ES-I3 (cell line): Measurements from ENCODE around the gene PPFIBP2.
A peak's percentile ranks its signal among the peaks of the same experiment; 100 is the strongest.

Experiments used
- H3K36me3 ChIP-seq: 2 replicates; pipeline ENCODE4 v1.6.1; 2013; ENCODE audit warnings: mild to moderate bottlenecking, low read length, control low read depth, moderate library complexity; ENCODE audit not compliant: insufficient read depth
- H3K4me1 ChIP-seq: 2 replicates; pipeline ENCODE4 v1.6.1; 2013; ENCODE audit warnings: mild to moderate bottlenecking, control low read depth, low read length; ENCODE audit not compliant: insufficient read depth
- H3K9ac ChIP-seq: 2 replicates; pipeline ENCODE4 v1.6.1; 2013; ENCODE audit warnings: low read depth, mild to moderate bottlenecking, low read length, moderate library complexity
- H3K9me3 ChIP-seq: 2 replicates; pipeline ENCODE4 v1.6.1; 2013; ENCODE audit warnings: mild to moderate bottlenecking, low read length, moderate library complexity; ENCODE audit not compliant: control insufficient read depth, insufficient read depth

Gene PPFIBP2

DNA sequence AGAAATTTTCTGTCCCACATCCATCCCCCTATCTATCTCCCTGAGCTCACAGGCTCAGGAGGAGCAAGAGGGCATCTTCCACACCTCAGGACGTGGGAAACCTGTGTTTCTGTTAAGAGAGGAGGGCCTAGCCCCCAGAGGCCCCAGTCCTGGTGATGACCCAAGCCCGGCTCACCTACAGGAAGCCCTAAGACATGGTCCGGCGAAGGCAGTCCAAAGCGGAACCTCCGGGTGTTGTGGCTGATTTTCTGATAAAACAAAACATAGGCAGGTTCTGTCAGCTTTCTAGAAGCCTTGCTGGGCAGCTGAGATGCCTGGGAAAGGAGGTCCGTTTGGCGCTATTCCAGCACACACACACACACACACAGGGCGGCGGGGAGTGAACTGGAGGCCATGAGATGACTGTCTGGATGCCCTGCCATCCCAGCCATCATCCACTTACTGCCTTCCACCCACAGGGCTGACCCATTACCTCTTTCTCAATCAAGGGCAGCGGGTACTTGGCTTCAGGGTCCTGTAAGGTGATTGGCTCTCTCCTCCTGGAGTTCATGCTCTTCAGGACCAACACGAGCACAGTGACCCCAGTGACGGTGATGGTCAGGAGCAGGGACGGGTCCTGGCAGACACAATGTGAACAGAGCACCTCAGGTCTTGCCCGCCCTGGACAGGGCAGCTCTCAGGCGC lies 158.6 kb downstream of the PPFIBP2 start:
- H3K36me3 ChIP-seq = peaks cover 6% of the 10 kb centered on the region
- no peak overlapping the region; the same call in 1 of the 2 replicates for H3K9ac ChIP-seq
- H3K4me1 ChIP-seq = peaks cover 9% of the 10 kb centered on the region; the same call in 1 of the 2 replicates
- H3K9me3 ChIP-seq = no peaks in the 10 kb centered on the region

DNA sequence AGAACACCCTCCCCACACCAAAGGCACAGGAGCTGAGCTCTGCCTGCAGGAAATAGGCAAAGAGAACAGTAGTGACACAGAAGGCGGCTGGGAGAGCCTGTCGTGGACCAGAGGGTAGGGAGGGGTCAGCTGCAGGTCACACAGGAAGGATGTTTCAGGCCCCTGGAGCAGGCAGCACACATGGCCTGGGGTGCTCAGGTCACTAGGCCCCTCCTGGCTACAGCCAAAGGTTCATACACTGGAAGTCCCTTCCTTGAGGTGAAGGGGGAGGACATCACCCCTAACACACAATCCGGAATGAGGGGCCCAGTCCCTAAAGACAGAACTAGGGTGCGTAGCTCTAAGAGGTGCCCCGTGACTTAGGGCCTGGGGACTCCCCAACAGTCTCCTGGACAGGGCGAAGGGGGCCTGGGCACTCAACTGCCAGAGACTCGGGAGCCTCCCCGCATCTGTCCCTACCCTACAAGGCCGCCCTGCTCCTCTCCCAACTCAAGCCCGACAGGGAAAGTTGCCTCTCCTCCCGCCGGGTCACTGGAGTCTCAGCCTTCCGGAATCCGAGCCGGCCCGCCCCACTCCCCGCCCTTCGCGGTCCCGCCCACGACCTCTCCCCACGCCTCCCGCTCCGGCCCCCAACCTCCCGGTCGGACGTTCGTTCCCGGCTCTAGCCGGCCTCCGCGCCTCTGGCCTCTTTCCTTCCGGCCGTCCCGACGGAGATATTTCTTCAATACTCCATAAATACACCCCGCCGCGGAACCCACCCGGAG lies 159.3 kb downstream of the PPFIBP2 start, which contains the start of gene CYB5R2:
CYB5R2 (minus strand) TSS at position 541 of the 764 bp plus-strand sequence. CDS start 675 bp downstream, outside the sequence.
- H3K4me1 ChIP-seq = peaks cover 9% of the 10 kb centered on the region; the same call in 1 of the 2 replicates
- peaks cover 4% of the 10 kb centered on the region for H3K36me3 ChIP-seq
- H3K9me3 ChIP-seq = no peaks in the 10 kb centered on the region
- H3K9ac ChIP-seq = peak within 1 kb of the TSS; percentile 64

DNA sequence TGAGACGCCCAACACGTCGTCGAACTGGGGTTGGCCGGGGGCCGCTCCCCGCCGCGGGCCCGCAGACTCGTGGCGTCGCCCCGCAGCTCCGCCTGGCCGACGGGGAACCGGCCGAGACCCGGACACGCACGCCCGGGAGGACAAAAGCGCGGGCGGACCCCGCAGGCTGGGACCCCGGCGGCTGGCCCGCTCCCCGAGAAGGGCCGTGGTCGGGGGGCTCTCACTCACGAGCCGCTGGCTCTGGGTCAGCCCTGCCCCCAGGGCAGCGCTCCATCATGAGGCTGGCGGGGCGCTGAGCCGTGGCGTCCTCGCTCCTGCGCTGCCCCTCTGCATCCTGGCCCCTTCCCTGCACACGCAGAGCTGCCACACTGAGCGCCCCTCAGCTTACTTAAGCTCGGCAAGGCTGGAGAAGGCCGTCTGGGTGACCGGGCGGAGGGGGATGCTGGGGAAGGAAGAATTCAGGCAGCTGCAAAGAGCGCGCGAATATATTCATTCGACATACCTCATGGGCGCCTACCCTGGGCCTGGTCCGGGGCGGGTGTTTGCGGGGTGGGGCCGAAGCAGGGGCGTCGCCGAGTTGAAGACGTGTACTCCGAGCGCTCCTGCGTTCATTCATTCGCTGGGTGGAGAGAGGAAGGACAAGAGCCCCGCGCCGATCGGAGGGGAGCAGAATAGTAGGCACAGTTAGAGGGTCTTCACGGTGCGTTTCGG lies 160.1 kb downstream of the PPFIBP2 start:
- Histone ChIP-seq H3K9me3 (no peaks in the 10 kb centered on the region), H3K36me3 (peaks cover 4% of the 10 kb centered on the region), H3K4me1 (peaks cover 9% of the 10 kb centered on the region; the same call in 1 of the 2 replicates), H3K9ac (peak overlapping the region; percentile 64)

DNA sequence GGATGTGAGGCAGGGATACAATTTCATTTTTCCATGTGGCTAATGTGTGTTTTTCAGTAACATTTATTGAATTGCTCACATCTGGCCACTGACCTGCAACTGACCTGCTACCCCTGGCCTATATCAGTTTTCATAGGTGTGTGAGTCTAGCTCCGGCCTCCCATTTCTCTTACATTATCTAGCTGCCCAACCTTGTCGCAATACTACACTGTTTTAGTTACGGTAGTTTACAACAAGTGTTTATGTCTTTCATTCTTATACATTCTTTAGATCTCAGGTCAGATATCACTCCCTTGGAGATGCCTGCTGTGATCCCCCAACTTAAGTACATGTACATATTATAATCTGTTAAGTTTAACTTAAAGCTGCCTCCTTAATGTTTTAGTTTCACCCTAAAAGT lies 161.8 kb downstream of the PPFIBP2 start:
- no peaks in the 10 kb centered on the region for H3K36me3 ChIP-seq
- no peak overlapping the region for H3K9ac ChIP-seq
- H3K4me1 ChIP-seq = peaks cover 9% of the 10 kb centered on the region
- H3K9me3 ChIP-seq = no peaks in the 10 kb centered on the region

DNA sequence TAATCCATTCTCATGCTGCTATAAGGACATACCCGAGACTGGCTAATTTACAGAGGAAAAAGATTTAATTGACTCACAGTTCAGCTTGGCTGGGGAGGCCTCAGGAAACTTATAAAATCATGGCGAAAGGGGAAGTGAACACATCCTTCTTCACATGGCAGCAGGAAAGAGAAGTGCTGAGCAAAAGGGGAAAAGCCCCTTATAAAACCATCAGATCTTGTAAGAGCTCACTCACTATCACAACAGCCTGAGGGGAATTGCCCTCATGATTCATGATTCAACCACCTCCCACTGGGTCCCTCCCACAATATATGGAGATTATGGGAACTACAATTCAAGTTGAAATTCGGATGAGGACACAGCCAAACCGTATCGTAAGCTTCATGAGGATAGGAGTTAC lies 163.3 kb downstream of the PPFIBP2 start:
- no peak overlapping the region for H3K9ac ChIP-seq

DNA sequence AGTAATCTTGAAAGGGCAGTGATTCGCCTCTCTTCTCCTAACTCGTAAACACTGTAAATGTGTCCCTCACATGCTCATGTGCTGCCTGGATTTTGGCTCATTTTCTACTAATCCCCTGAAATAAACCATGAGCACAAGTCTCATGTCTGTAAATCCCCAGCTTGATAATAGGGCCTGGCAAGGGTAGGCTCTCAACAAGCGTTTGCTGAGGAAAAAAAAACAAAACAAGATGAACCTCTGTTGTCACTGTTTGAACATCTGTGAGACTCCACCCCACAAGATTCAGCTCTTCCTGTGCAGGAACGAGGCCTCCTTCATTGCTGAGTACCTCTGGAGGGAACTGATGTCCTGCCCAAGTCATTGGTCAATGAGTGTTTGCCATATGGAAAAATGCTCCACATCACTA lies 164.0 kb downstream of the PPFIBP2 start:
- H3K36me3 ChIP-seq = no peaks in the 10 kb centered on the region
- no peak overlapping the region for H3K9ac ChIP-seq
- H3K9me3 ChIP-seq = no peaks in the 10 kb centered on the region
- H3K4me1 ChIP-seq = peaks cover 4% of the 10 kb centered on the region; the same call in 1 of the 2 replicates

More for the DNA sequence above, 163.3 kb downstream of the PPFIBP2 start:
- Histone ChIP-seq H3K9me3 (no peaks in the 10 kb centered on the region), H3K4me1 (peaks cover 4% of the 10 kb centered on the region; the same call in 1 of the 2 replicates), H3K36me3 (no peaks in the 10 kb centered on the region)

DNA sequence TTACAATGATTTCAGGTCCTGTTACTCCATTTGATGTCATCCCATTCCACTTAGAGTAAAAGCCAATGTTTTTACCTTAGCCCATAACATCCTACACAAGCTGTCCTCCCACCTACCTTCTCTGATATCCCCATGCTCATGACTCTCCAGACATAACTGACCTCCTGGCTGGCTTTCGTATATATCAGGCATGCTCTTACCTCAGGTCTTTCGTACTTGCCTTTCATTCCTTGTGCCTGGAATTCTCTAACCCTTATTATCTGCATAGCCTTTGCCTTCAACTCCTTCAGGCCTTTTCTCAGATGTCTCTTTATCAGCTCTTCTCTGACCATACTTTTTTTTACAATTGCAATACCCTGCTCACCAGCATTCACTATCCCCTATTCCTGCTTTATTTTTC lies 169.8 kb downstream of the PPFIBP2 start:
- H3K9me3 ChIP-seq = no peaks in the 10 kb centered on the region
- peaks cover 13% of the 10 kb centered on the region for H3K4me1 ChIP-seq

DNA sequence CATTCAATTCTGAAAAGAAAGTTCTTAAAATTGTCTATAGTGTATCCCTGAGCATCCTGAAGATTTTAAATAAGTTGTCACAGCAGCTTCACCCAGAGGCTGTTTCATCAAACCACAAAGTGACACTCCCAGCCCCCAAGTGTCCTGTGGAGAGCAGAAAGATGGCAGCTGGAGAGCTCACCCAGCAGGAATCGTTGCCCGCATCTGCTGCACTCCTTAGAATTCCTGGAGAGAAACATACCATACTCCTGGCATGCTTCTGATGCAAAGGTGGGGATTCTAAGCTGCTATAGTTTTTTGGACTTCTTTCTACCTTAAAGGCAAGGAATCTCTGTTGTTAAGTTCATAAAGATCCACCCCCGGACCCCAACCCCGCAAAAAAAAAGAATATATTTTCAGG lies 173.0 kb downstream of the PPFIBP2 start:
- H3K9ac ChIP-seq = no peak overlapping the region
- H3K4me1 ChIP-seq = peaks cover 9% of the 10 kb centered on the region
- no peaks in the 10 kb centered on the region for H3K36me3 ChIP-seq
- no peaks in the 10 kb centered on the region for H3K9me3 ChIP-seq

More for the DNA sequence above, 169.8 kb downstream of the PPFIBP2 start:
- Histone ChIP-seq H3K36me3 (no peaks in the 10 kb centered on the region), H3K9ac (no peak overlapping the region)

DNA sequence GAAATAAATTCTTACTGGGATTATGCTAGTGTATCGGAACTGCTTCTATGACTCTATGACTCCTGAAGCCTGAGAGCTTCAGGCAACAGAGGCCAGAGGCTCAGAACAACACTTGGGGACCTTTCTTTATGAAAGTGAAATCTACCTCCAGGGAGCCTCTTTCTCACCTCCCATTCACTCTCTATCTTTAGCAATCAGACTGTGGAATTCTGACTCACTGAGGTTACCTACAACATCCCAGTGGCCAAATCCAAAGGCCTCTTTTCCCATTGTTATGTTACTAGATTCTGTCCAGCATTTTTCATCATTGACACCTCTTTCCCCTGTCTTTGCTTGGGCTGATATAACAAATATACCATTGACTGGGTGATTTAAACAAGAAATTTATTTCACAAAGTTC lies 173.6 kb downstream of the PPFIBP2 start:
- Histone ChIP-seq H3K9me3 (no peaks in the 10 kb centered on the region), H3K36me3 (no peaks in the 10 kb centered on the region), H3K4me1 (peaks cover 9% of the 10 kb centered on the region), H3K9ac (no peak overlapping the region)

DNA sequence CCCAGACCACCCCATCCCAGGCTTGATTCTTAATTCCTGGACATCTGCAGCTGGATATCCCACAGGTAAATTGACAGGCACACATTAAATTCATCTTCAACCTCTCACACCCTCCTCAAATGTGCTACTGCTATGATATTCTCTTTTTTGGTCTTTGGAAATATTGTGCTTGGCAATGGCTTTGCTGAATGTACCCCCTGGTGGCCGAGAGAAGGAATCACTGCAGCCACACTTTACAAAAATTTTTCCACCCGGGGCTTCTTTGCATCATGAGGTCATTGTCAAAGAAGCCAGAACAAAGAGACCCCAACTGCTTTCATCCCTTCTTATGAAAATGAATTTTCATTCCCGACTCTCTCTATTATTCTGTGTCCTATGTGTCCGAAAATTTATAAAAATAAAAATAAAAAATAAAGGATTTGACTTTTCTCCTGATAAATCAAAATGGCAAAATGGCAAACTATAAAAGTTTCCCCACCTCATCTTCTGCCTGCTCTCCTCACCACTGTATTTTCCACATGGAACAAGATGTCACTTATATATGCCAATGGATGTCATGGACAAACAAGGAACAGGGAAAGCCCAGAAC lies 174.5 kb downstream of the PPFIBP2 start:
- peaks cover 9% of the 10 kb centered on the region for H3K4me1 ChIP-seq
- 0 out of 2 replicates have a peak, but pooled peaks cover 4% of the 10 kb centered on the region for H3K36me3 ChIP-seq
- H3K9me3 ChIP-seq = no peaks in the 10 kb centered on the region
- H3K9ac ChIP-seq = no peak overlapping the region

DNA sequence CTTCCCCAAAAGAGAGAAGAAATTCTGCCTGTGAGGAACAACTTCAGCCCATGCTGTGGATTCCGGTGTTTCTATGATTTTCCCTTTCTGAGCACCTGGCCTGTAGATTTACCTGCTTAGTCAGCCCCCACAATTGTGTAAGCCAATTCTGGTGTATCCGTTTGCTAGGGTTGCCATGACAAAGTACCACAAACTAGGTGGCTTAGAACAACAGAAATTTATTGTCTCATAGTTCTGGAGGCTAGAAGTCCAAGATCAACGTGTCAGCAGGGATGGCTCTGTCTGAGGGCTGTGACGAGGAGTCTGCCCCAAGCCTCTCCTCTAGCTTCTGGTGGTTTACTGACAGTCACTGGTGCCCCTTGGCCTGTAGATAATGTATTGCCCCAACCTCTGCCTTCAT lies 175.4 kb downstream of the PPFIBP2 start:
- H3K4me1 ChIP-seq = peaks cover 9% of the 10 kb centered on the region
- 0 out of 2 replicates have a peak, but pooled peaks cover 4% of the 10 kb centered on the region for H3K36me3 ChIP-seq
- no peaks in the 10 kb centered on the region for H3K9me3 ChIP-seq
- H3K9ac ChIP-seq = no peak overlapping the region

DNA sequence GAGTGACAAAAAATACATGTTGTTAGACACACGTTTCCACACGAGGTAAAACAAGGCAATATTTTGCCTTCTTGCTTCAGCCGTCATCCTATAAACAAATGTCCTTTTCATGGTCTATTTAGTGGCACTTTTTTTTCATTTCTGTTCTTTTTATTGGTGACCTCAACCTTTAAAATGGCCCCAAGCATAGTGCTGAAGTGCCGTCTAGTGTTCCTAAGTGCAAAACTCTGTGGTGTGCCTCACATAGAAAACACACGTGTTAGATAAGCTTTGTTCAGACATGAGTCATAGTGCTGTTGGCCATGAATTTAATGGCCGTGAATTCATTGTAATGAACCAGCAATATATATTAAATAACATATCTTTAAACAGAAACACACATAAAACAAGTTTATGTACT lies 176.8 kb downstream of the PPFIBP2 start:
- H3K9me3 ChIP-seq = no peaks in the 10 kb centered on the region

DNA sequence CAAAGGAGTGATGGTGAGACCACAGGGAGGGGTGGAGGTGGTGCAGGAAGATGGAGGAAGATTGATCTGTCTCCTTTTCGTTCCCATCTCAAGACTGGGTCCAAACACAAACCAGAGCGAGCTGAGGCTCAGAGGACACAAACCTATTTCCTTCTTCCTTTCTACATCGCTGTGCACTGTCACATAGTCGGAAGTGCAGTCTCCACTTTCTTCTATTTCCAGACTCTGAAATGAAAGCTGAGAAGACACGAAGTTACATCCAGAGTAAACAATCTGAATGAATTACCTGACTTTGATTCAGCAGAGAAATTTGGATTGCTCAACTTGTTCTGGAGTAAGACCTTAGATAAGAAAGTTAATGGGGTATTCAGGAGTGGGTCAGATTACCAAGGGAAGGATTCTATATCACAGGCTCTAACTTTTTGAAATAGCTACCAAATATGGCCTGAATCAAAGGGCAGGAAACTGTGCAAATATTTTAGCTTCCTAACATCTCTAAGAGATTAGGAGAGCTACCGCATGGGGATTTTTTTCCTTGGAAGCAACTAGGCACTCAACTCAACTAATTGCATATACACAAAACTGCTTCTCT lies 178.1 kb downstream of the PPFIBP2 start:
- Histone ChIP-seq H3K9ac (no peak overlapping the region), H3K9me3 (no peaks in the 10 kb centered on the region), H3K4me1 (peaks cover 12% of the 10 kb centered on the region)

More for the DNA sequence above, 176.8 kb downstream of the PPFIBP2 start:
- 0 out of 2 replicates have a peak, but pooled peaks cover 4% of the 10 kb centered on the region for H3K36me3 ChIP-seq
- H3K9ac ChIP-seq = no peak overlapping the region
- peaks cover 12% of the 10 kb centered on the region for H3K4me1 ChIP-seq

More for the DNA sequence above, 178.1 kb downstream of the PPFIBP2 start:
- 0 out of 2 replicates have a peak, but pooled peaks cover 4% of the 10 kb centered on the region for H3K36me3 ChIP-seq
